Spleen (tissue), 11 donors: ENCODE results near the gene ACOXL. TPM values are rescaled to one million over a fixed set of nuclear protein-coding genes. Genes with fewer than 3 reads are reported as not detected.

Source experiments
- DNase-seq: peaks from one replicate; pipeline ENCODE4 v3.0.0-alpha.2; 2020
- H3K27ac ChIP-seq, 8 donors: fragments of 200-600 bp; sonication (generic) in 7 of 8; 1 replicate in 4 of 8; 2 replicates in 4 of 8; pipeline versions ENCODE4 v1.5.0 to v1.8.0; 2016 to 2021; ENCODE audit warnings: inconsistent platforms in 4 of 8, mild to moderate bottlenecking in 4 of 8, moderate library complexity in 1 of 8
- H3K27me3 ChIP-seq, 7 donors: fragments of 200-600 bp; sonication (generic) in 6 of 7; replicated peaks in 1 of 7; 1 replicate in 4 of 7; 2 replicates in 3 of 7; pipeline versions ENCODE4 v1.5.0 to v1.8.0; 2016 to 2021; ENCODE audit warnings: inconsistent platforms in 3 of 7, mild to moderate bottlenecking in 1 of 7
- H3K36me3 ChIP-seq, 6 donors: fragments of 200-600 bp; sonication (generic) in 5 of 6; 1 replicate in 4 of 6; 2 replicates in 2 of 6; pipeline versions ENCODE4 v1.5.0 to v1.8.0; 2016 to 2021; ENCODE audit warnings: inconsistent platforms in 2 of 6
- H3K4me1 ChIP-seq, 6 donors: fragments of 200-600 bp; sonication (generic) in 5 of 6; 1 replicate in 3 of 6; 2 replicates in 3 of 6; pipeline versions ENCODE4 v1.5.0 to v1.8.0; 2016 to 2021; ENCODE audit warnings: inconsistent platforms in 3 of 6
- H3K4me3 ChIP-seq, 8 donors: fragments of 200-600 bp; sonication (generic) in 7 of 8; 1 replicate in 4 of 8; 2 replicates in 4 of 8; pipeline versions ENCODE4 v1.5.0 to v1.8.0; 2016 to 2021; ENCODE audit warnings: inconsistent platforms in 4 of 8, mild to moderate bottlenecking in 4 of 8, moderate library complexity in 2 of 8
- H3K9me3 ChIP-seq, 8 donors: fragments of 200-600 bp; sonication (generic) in 7 of 8; 1 replicate in 4 of 8; 2 replicates in 4 of 8; pipeline versions ENCODE4 v1.5.0 to v1.8.0; 2016 to 2021; ENCODE audit warnings: inconsistent platforms in 4 of 8
- CTCF ChIP-seq, 11 experiments: fragments of 200-600 bp in 7 of 11; fragments of 450-650 bp in 4 of 11; sonication (generic) in 4 of 11; IDR thresholded peaks in 8 of 11; conservative IDR thresholded peaks in 3 of 11; 1 replicate in 7 of 11; 2 replicates in 4 of 11; pipeline versions ENCODE4 v1.4.0 to v1.8.0; 2016 to 2021; ENCODE audit warnings: antibody characterized with exemption in 11 of 11, inconsistent platforms in 4 of 11, mild to moderate bottlenecking in 1 of 11
- POLR2A ChIP-seq, 3 donors: fragments of 450-650 bp; IDR thresholded peaks; one replicate each; pipeline ENCODE4 v1.5.1; 2017; ENCODE audit warnings: antibody characterized with exemption in 3 of 3, mild to moderate bottlenecking in 1 of 3
- POLR2AphosphoS5 ChIP-seq, 3 donors: sonication (generic); formaldehyde crosslinking; IDR thresholded peaks; one replicate each; pipeline ENCODE4 v1.5.1; 2017; ENCODE audit warnings: antibody characterized with exemption in 3 of 3
- WGBS, 5 donors: extraction: QIAGEN DNeasy Blood & Tissue Kit in 3 of 5; methylation state at CpG; one replicate each; pipeline versions ENCODE4 v1.1.5 to v1.1.7; 2013 to 2018; 5-methylcytosine and 5-hydroxymethylcytosine counted together
- intact Hi-C: fragments of 100-400 bp; cut with DNase I; formaldehyde crosslinking; loops from one replicate; pipeline ENCODE4 v1.15.0; 2023; ENCODE audit warnings: low total_unique reads
- polyA plus RNA-seq, 3 donors: library from polyadenylated mRNA; stranded (reverse); fragments of 200-250 nt; gene quantifications; one replicate each; pipeline ENCODE4 v1.2.1, GENCODE V29; 2013
- total RNA-seq, 7 donors: library from RNA; depleted of rRNA in 3 of 7; stranded (reverse); fragments of >200 nt in 3 of 7; fragmentation: NEBNext Ultra II Directional in 4 of 7; extraction: Animal tissue kit (Norgen Biotek cat#: 25700) in 4 of 7; gene quantifications; one replicate each; pipeline versions ENCODE4 v1.1.0 to v1.2.1, GENCODE V29; 2016 to 2021
- donor health status: healthy with polysubstance abuse.
- donor health status: DM: no; HTN: no; CAD: no; lungs with moderate emphysema.
- donor health status: DM: no; HTN: no; CAD: no.
- donor health status: Bipolar disorder and iron deficiency.
- donor health status: healthy.
- donor health status: DM: no; HTN: no; CAD: no.
- donor health status: DM: yes; HTN: yes; CAD: no.

ACOXL gene
- total and polyA plus RNA-seq, 10 donors, result 0.04 to 1.0 (median 0.66) TPM

DNA sequence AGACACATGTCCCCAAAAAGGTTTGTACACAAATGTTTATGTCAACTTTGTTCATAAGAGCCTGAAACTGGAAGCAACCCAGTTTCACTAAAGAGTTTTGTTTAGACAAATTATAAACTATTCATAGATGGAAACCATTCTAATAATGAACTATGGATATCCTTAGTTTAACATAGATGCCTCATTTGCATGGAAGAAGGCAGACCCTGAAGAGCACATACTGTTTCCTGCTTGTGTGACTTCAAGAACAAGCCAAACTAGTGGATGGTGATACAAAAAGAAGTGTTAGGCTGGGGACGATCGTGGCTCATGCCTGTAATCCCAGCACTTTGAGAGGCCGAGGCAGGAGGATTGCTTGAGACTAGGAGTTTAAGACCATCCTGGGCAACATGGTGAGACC lies 48.1 kb downstream of the ACOXL start:
- H3K9me3 ChIP-seq, result no peaks in the 10 kb centered on the region
- peaks cover 0 to 22% (median 0%) of the 10 kb centered on the region in 7 donors for H3K27me3 ChIP-seq
- WGBS, 5 donors, result 80 to 96% (median 89%) methylated on average over 3 of the region's 3 CpGs
- intact Hi-C loops, result no loop called here
- no peak for TF ChIP-seq POLR2A (IDR thresholded peaks at IDR 0.05)
- no peak for TF ChIP-seq CTCF (IDR thresholded peaks at IDR 0.05 in 8 of 11, conservative IDR thresholded peaks at IDR 0.05 in 3 of 11)
- TF ChIP-seq POLR2AphosphoS5 (IDR thresholded peaks at IDR 0.05), result no peak
- no peak for DNase-seq
- H3K36me3 ChIP-seq, result no peaks in the 10 kb centered on the region
- H3K4me3 ChIP-seq, result no peak overlapping the region
- no peak overlapping the region for H3K27ac ChIP-seq
- no peaks in the 10 kb centered on the region for H3K4me1 ChIP-seq

GRCh38 chr2:110783196-110783873 lies 51.0 kb downstream of the ACOXL start:
- Histone ChIP-seq H3K27ac (no peak overlapping the region), H3K9me3 (no peaks in the 10 kb centered on the region), H3K27me3 (peaks cover 0 to 32% (median 0%) of the 10 kb centered on the region in 7 donors), H3K4me1 (no peaks in the 10 kb centered on the region), H3K36me3 (no peaks in the 10 kb centered on the region), H3K4me3 (no peak overlapping the region)
- intact Hi-C loops, result no loop called here
- DNase-seq, result no peak
- TF ChIP-seq CTCF (IDR thresholded peaks at IDR 0.05 in 8 of 11, conservative IDR thresholded peaks at IDR 0.05 in 3 of 11), result no peak
- TF ChIP-seq POLR2AphosphoS5 (IDR thresholded peaks at IDR 0.05), result no peak
- TF ChIP-seq POLR2A (IDR thresholded peaks at IDR 0.05), result no peak
- 56 to 86% (median 75%) methylated on average over 3 of the region's 3 CpGs for WGBS, 5 donors

DNA sequence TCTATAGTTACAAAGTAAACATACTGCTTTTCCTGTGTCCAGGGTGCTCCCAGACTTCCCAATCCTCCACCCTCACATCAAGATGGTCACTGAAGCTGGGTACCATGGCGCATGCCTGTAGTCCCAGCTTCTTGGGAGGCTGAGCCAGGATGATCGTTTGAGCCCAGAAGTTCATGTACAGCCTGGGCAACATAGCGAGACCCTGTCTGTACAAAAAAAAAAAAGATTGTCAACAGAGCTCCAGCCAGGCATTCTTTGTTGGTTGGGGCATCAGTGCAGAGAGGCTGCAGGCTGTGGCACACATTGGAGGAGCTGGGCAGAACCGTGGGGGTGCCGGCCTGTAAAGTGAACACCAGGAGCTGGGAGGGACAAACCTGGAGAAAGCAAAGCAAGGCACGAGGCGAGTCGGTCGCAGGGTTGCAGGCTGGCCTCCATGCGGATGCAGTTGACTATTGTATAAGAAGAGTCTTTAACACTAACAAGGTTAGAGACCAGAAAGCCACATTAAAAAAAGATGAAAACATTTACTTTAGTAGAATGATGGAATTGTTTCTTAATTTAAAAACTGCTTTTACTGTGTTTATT lies 51.8 kb downstream of the ACOXL start:
- DNase-seq, result no peak
- no peak for TF ChIP-seq POLR2A (IDR thresholded peaks at IDR 0.05)
- TF ChIP-seq POLR2AphosphoS5 (IDR thresholded peaks at IDR 0.05), result no peak
- TF ChIP-seq CTCF (IDR thresholded peaks at IDR 0.05 in 8 of 11, conservative IDR thresholded peaks at IDR 0.05 in 3 of 11), result no peak
- Histone ChIP-seq H3K27ac (no peak overlapping the region), H3K36me3 (no peaks in the 10 kb centered on the region), H3K27me3 (peaks cover 0 to 28% (median 0%) of the 10 kb centered on the region in 7 donors), H3K9me3 (no peaks in the 10 kb centered on the region), H3K4me3 (no peak overlapping the region), H3K4me1 (no peaks in the 10 kb centered on the region)
- intact Hi-C loops, result no loop called here
- WGBS, 5 donors, result 85 to 92% (median 89%) methylated on average over 10 of the region's 10 CpGs

DNA sequence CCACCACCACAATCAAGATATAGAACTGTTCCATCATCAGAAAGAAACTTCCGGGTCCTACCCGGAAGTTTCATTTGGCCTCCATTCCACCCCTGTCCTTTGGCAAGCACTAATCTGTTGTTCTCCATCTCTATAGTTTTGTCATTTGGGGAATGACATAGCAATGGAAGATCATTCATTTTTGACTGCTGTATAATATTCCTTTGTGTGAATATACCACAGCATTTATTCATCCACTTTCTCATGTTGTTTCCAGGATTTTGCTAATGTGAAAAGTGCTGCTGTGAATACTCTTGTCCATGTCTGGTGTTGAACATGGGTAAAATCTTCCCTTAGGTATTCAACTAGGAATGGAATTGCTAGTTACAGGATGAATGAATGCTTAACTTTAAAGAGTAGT lies 53.1 kb downstream of the ACOXL start:
- no peak overlapping the region for H3K4me3 ChIP-seq
- intact Hi-C loops, result no loop called here
- TF ChIP-seq POLR2A (IDR thresholded peaks at IDR 0.05) (no peak), CTCF (IDR thresholded peaks at IDR 0.05 in 8 of 11, conservative IDR thresholded peaks at IDR 0.05 in 3 of 11) (no peak), POLR2AphosphoS5 (IDR thresholded peaks at IDR 0.05) (no peak)
- WGBS, 5 donors, result 92 to 98% (median 96%) methylated on average over 2 of the region's 2 CpGs
- H3K4me1 ChIP-seq, result no peaks in the 10 kb centered on the region
- H3K9me3 ChIP-seq, result no peaks in the 10 kb centered on the region
- peaks cover 0 to 29% (median 0%) of the 10 kb centered on the region in 7 donors for H3K27me3 ChIP-seq
- no peak overlapping the region for H3K27ac ChIP-seq
- DNase-seq, result no peak
- H3K36me3 ChIP-seq, result no peaks in the 10 kb centered on the region
